WTC11 (cell line): Measurements from ENCODE around the gene STAU1. TPM values are rescaled to one million over a fixed set of nuclear protein-coding genes. Genes with fewer than 3 reads are reported as not detected.
"Not testable (repeated sequence)": the region's sequence is repeated elsewhere in the genome, so short reads cannot be mapped to it uniquely, and the experiment has no call there.

Experiments used
- ATAC-seq: fragments of 200-7000 bp; cut with Tn5 transposase; 2 replicates; pipeline ENCODE4 v1.10.0; 2021; ENCODE audit warnings: mild to moderate bottlenecking, moderate library complexity
- CTCF ChIA-PET: fragments of 300-600 bp; sonication (Branson Sonifier 250); formaldehyde crosslinking; loops from one replicate; lab custom pipeline; 2021; ENCODE audit warnings: antibody characterized with exemption; lab: Charles Lee
- POLR2A ChIA-PET: fragments of 350-600 bp; sonication (Branson Sonifier 250); formaldehyde crosslinking; loops from one replicate; lab custom pipeline; 2021; ENCODE audit warnings: antibody characterized with exemption; lab: Charles Lee
- DNase-seq: peaks from one replicate; pipeline ENCODE4 v3.0.0; 2021; ENCODE audit warnings: low spot score
- H3K27ac Mint-ChIP-seq: 2 replicates; pipeline ENCODE4 v1.8.0; 2021; ENCODE audit warnings: mixed read lengths
- H3K27me3 Mint-ChIP-seq: 2 replicates; pipeline ENCODE4 v1.8.0; 2021; ENCODE audit warnings: low read depth, mild to moderate bottlenecking, moderate library complexity, mixed read lengths
- H3K36me3 Mint-ChIP-seq: 2 replicates; pipeline ENCODE4 v1.8.0; 2021; ENCODE audit warnings: mixed read lengths
- H3K4me1 Mint-ChIP-seq: 2 replicates; pipeline ENCODE4 v1.8.0; 2022; ENCODE audit warnings: mixed read lengths
- H3K4me3 Mint-ChIP-seq: 2 replicates; pipeline ENCODE4 v1.8.0; 2021; ENCODE audit warnings: mild to moderate bottlenecking, moderate library complexity, mixed read lengths
- H3K9me3 Mint-ChIP-seq: 2 replicates; pipeline ENCODE4 v1.8.0; 2021; ENCODE audit warnings: mixed read lengths
- FOXK1 ChIP-seq: sonication (generic); formaldehyde crosslinking; IDR thresholded peaks from 2 replicates; pipeline ENCODE4 v1.8.0; 2022; ENCODE audit warnings: mild to moderate bottlenecking, moderate library complexity, missing genetic modification reagents
- GRHL2 ChIP-seq: fragments of 250-450 bp; sonication (Bioruptor Pico); IDR thresholded peaks from 2 replicates; pipeline ENCODE4 v1.8.0; 2022; ENCODE audit warnings: mild to moderate bottlenecking, moderate library complexity; ENCODE audit not compliant: insufficient replicate concordance, severe bottlenecking
- HMGA2 ChIP-seq: fragments of 250-450 bp; sonication (Bioruptor Pico); IDR thresholded peaks from 2 replicates; pipeline ENCODE4 v1.4.0; 2021; ENCODE audit warnings: mild to moderate bottlenecking, moderate library complexity
- NFE2L1 ChIP-seq: sonication (generic); formaldehyde crosslinking; IDR thresholded peaks from 2 replicates; pipeline ENCODE4 v1.8.1; 2023; ENCODE audit warnings: missing genetic modification reagents
- NFYB ChIP-seq: sonication (generic); formaldehyde crosslinking; conservative IDR thresholded peaks from 2 replicates; pipeline ENCODE4 v1.8.0; 2022; ENCODE audit warnings: low read depth, missing genetic modification reagents
- RORB ChIP-seq: fragments of 250-450 bp; sonication (Bioruptor Pico); IDR thresholded peaks from 2 replicates; pipeline ENCODE4 v1.9.0; 2021; ENCODE audit warnings: mild to moderate bottlenecking
- TCF7 ChIP-seq: sonication (generic); formaldehyde crosslinking; IDR thresholded peaks from 2 replicates; pipeline ENCODE4 v1.8.0; 2022; ENCODE audit warnings: mild to moderate bottlenecking, low read depth, missing genetic modification reagents, moderate library complexity
- total RNA-seq: library from RNA; stranded (reverse); gene quantifications from 3 replicates; pipeline ENCODE4 v1.2.3, GENCODE V29; 2021
- TF ChIP-seq, protein P1 (sequence below): sonication (generic); formaldehyde crosslinking; IDR thresholded peaks from 2 replicates; pipeline ENCODE4 v1.8.0; 2022; ENCODE audit warnings: mild to moderate bottlenecking, missing genetic modification reagents
- TF ChIP-seq, protein P2 (sequence below): fragments of 250-450 bp; sonication (Bioruptor Pico); IDR thresholded peaks from 2 replicates; pipeline ENCODE4 v2.1.2; 2022; ENCODE audit warnings: mild to moderate bottlenecking, moderate library complexity
- TF ChIP-seq, protein P3 (sequence below): sonication (generic); formaldehyde crosslinking; IDR thresholded peaks from 2 replicates; pipeline ENCODE4 v1.8.0; 2022; ENCODE audit warnings: mild to moderate bottlenecking, missing genetic modification reagents
- TF ChIP-seq, protein P4 (sequence below): sonication (generic); formaldehyde crosslinking; conservative IDR thresholded peaks from 2 replicates; pipeline ENCODE4 v1.8.1; 2023; ENCODE audit warnings: mild to moderate bottlenecking, low read depth, missing genetic modification reagents, moderate library complexity

Gene STAU1
- total RNA-seq, 1 experiment from 2014 or later, result 92.6 TPM

DNA sequence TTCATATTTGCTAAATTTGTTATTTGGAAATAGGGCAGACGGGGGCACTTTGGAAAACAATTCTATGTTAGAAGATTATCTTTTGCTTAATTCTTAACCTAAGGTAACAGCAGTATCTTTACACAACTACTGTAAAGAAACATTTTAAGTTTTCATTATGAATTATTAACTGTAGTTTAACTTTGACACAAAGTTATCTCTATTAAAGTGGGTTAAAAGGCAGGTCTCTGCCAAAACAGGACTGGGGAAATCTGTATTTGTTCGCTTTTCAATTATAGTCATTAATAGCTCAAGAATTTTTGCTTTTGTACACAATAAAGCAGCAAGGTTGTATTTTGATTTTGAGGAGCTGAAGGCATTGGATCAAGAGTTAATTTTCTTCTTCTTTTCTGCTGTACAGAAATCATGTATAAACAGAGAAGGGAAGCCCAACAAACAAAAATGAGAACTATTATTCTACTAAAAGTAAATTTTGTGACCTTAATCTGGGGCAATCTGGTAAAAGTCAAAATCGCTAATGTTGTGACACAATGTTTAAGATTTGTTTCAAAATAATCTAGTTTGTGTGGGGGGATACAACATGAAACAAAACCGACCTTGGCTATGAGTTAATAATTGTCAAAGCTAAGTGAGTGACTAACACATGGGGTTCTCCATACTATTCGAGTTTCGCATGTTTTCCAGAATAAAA is 2.9 kb downstream of the STAU1 start (continued):
- TF ChIP-seq, protein P1, sequence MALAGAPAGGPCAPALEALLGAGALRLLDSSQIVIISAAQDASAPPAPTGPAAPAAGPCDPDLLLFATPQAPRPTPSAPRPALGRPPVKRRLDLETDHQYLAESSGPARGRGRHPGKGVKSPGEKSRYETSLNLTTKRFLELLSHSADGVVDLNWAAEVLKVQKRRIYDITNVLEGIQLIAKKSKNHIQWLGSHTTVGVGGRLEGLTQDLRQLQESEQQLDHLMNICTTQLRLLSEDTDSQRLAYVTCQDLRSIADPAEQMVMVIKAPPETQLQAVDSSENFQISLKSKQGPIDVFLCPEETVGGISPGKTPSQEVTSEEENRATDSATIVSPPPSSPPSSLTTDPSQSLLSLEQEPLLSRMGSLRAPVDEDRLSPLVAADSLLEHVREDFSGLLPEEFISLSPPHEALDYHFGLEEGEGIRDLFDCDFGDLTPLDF (CRISPR knock-in tag), result no peak
- no peak for TF ChIP-seq RORB

DNA sequence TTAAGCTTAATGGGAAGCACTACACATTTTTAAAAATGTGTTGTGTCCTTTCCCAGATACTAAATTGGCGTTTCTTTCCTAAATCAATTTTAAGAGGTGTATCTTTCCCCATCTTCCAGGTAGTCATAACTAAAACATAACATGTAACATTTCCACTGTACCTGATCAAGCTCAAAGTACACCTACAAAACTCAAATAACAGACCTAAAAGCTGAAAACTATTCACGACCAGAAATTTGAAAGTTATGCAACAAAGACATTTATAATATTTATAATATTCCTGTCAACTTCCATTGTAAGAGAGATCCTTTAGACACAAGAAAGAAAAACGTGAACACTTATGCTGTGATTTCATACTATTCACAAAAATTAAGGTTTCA is 3.5 kb downstream of the STAU1 start:
- ATAC-seq (no peak), DNase-seq (no peak)
- ChIA-PET POLR2A (no interaction called here), CTCF (interaction anchor here (1.0 to 2.2 kb wide), 2 partner anchors 33 to 52 kb away, joined by 3 to 6 read pairs; no protein-coding TSS in a partner anchor)
- H3K36me3 Mint-ChIP-seq, result no peaks in the 10 kb centered on the region
- no peaks in the 10 kb centered on the region for H3K27me3 Mint-ChIP-seq
- 0 out of 2 replicates have a peak overlapping the region, but pooled peaks have one; percentile 32 for H3K27ac Mint-ChIP-seq
- H3K9me3 Mint-ChIP-seq, result no peaks in the 10 kb centered on the region
- no peak overlapping the region for H3K4me3 Mint-ChIP-seq
- TF ChIP-seq, protein P2, sequence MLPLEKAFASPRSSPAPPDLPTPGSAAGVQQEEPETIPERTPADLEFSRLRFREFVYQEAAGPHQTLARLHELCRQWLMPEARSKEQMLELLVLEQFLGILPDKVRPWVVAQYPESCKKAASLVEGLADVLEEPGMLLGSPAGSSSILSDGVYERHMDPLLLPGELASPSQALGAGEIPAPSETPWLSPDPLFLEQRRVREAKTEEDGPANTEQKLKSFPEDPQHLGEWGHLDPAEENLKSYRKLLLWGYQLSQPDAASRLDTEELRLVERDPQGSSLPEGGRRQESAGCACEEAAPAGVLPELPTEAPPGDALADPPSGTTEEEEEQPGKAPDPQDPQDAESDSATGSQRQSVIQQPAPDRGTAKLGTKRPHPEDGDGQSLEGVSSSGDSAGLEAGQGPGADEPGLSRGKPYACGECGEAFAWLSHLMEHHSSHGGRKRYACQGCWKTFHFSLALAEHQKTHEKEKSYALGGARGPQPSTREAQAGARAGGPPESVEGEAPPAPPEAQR (CRISPR knock-in tag), result no peak
- no peak for TF ChIP-seq GRHL2 (CRISPR knock-in tag)
- TF ChIP-seq TCF7 (CRISPR knock-in tag), result no peak
- TF ChIP-seq HMGA2 (CRISPR knock-in tag), result no peak
- peaks cover 52% of the 10 kb centered on the region for H3K4me1 Mint-ChIP-seq

DNA sequence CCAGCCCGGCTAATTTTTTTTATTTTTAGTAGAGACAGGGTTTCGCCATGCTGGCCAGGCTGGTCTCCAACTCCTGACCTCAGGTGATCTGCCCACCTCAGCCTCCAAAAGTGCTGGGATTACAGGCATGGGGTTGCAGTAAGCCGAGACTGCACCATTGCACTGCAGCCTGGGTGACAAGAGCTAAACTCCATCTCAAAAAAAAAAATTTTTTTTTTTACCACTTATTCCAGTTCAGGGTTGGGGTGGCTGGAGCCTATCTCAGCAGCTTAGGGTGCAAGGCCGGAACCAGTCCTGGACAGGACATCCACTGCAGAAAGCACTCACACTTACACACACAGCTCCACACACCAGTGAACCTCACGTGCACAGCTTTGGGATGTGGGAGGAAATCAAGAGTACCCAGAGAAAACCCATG is 4.0 kb downstream of the STAU1 start:
- ChIA-PET POLR2A (interaction anchor here (0.7 kb wide), 1 partner anchor 23 kb away, joined by 5 read pairs; no protein-coding TSS in a partner anchor), CTCF (interaction anchor here (1.6 to 2.2 kb wide), 2 partner anchors 33 to 51 kb away, joined by 6 read pairs; no protein-coding TSS in a partner anchor)
- DNase-seq, H3K36me3 Mint-ChIP-seq, H3K27me3 Mint-ChIP-seq, ATAC-seq, H3K4me3 Mint-ChIP-seq, H3K9me3 Mint-ChIP-seq: not testable (repeated sequence)
- peaks cover 56% of the 10 kb centered on the region for H3K4me1 Mint-ChIP-seq
- peak overlapping the region; percentile 55; the same call in 1 of the 2 replicates for H3K27ac Mint-ChIP-seq

DNA sequence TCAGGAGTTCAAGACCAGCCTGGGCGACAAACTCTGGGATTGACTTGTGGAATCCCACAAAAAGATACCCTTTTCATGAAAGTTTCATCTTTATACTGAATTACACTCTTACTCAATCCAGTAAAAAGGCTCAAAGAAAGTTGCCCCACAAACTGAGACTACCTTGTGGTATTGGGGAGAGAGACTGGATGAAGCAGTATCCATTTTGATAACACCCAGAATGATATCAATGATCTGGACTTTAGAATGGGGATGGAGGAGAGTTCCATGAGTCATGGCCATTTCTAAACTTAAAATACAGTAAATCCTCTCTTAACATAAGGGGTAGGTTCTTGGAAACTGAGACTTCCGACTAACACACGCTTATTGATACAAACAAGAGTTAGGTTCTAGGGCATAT is 4.7 kb downstream of the STAU1 start:
- no peaks in the 10 kb centered on the region for H3K36me3 Mint-ChIP-seq
- ChIA-PET POLR2A (interaction anchor here (0.7 kb wide), 1 partner anchor 23 kb away, joined by 5 read pairs; no protein-coding TSS in a partner anchor), CTCF (interaction anchor here (0.6 to 2.2 kb wide), 3 partner anchors 22 to 50 kb away, joined by 3 to 6 read pairs (median 6); no protein-coding TSS in a partner anchor)
- no peak overlapping the region; the same call in none of the 2 replicates for H3K27ac Mint-ChIP-seq
- no peaks in the 10 kb centered on the region for H3K27me3 Mint-ChIP-seq
- DNase-seq, result no peak
- H3K4me3 Mint-ChIP-seq, result no peak overlapping the region
- H3K4me1 Mint-ChIP-seq, result peaks cover 56% of the 10 kb centered on the region
- H3K9me3 Mint-ChIP-seq, result no peaks in the 10 kb centered on the region
- TF ChIP-seq FOXK1, result no peak
- no peak for TF ChIP-seq NFE2L1 (CRISPR knock-in tag)
- TF ChIP-seq, protein P3, sequence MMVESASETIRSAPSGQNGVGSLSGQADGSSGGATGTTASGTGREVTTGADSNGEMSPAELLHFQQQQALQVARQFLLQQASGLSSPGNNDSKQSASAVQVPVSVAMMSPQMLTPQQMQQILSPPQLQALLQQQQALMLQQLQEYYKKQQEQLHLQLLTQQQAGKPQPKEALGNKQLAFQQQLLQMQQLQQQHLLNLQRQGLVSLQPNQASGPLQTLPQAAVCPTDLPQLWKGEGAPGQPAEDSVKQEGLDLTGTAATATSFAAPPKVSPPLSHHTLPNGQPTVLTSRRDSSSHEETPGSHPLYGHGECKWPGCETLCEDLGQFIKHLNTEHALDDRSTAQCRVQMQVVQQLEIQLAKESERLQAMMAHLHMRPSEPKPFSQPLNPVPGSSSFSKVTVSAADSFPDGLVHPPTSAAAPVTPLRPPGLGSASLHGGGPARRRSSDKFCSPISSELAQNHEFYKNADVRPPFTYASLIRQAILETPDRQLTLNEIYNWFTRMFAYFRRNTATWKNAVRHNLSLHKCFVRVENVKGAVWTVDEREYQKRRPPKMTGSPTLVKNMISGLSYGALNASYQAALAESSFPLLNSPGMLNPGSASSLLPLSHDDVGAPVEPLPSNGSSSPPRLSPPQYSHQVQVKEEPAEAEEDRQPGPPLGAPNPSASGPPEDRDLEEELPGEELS (CRISPR knock-in tag), result no peak
- TF ChIP-seq NFYB, result no peak
- TF ChIP-seq, protein P4, sequence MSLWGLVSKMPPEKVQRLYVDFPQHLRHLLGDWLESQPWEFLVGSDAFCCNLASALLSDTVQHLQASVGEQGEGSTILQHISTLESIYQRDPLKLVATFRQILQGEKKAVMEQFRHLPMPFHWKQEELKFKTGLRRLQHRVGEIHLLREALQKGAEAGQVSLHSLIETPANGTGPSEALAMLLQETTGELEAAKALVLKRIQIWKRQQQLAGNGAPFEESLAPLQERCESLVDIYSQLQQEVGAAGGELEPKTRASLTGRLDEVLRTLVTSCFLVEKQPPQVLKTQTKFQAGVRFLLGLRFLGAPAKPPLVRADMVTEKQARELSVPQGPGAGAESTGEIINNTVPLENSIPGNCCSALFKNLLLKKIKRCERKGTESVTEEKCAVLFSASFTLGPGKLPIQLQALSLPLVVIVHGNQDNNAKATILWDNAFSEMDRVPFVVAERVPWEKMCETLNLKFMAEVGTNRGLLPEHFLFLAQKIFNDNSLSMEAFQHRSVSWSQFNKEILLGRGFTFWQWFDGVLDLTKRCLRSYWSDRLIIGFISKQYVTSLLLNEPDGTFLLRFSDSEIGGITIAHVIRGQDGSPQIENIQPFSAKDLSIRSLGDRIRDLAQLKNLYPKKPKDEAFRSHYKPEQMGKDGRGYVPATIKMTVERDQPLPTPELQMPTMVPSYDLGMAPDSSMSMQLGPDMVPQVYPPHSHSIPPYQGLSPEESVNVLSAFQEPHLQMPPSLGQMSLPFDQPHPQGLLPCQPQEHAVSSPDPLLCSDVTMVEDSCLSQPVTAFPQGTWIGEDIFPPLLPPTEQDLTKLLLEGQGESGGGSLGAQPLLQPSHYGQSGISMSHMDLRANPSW, result no peak
- TF ChIP-seq, all 79 proteins: peak for 0
- ATAC-seq, result no peak
